Epithelial cell of proximal tubule (primary cell): ENCODE results near the gene SLC16A3. TPM values are rescaled to one million over a fixed set of nuclear protein-coding genes. Genes with fewer than 3 reads are reported as not detected.
A peak's percentile ranks its signal among the peaks of the same experiment; 100 is the strongest.

Experiments
- DNase-seq: peaks from one replicate; pipeline ENCODE4 v3.0.0-alpha.2; 2011; ENCODE audit warnings: low read depth
- H3K4me3 ChIP-seq: 2 replicates; pipeline ENCODE4 v1.5.1; 2011; ENCODE audit warnings: low read depth, mild to moderate bottlenecking, low read length
- total RNA-seq: library from RNA; depleted of rRNA; stranded (reverse); fragments of >200 nt; gene quantifications from 2 replicates; pipeline ENCODE4 v1.2.3, GENCODE V29; 2015
- TF ChIP-seq, protein P1 (sequence below): conservative IDR thresholded peaks from 2 replicates; pipeline ENCODE4 v1.5.1; 2012; ENCODE audit warnings: low read depth, mild to moderate bottlenecking, low read length

SLC16A3 gene
- total RNA-seq, 1 donor from 2014 or later, result 190 TPM

DNA sequence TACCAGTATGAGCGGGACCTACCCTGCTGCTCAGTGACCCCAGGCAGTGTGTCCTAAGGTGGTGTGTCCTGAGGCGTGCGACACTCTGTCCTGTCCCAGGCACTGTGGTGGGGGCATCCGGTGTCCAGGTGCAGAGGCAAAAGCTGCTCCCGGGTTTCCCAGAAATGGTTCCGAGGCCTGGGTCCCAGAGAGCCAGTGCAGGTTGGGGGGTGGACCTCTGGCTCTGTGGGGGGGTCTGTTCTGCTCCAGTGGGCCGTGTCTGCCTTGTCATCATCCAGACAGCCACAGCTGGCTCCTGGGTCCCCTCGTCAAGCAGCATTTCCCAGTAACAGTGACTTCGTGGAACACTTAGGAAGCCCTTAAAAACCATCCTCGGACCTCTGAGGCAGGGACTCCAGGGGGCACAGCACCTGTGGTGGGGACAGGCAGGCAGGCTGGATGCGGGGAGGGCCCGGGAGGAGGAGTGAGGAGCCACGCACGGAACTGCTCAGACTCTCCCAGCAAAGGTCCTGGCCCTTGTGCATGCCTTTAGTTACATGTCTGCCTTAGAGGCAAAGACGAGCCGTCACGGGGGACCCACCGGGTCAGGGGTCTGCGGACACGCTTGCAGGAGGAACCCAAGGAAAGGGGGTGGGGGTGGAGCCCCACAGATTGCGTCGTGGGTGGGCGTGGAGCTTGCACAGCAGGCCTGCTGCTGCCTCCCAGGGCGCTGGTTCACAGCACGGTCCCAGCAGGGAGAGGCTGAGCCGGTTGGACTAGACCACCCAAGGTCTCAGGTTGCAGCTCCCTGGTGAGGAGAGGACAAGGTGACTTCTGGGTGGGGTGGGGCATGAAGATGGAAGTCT is 5.6 kb downstream of the SLC16A3 start:
- peak overlapping the region; percentile 14 for H3K4me3 ChIP-seq
- DNase-seq, result no peak
- TF ChIP-seq, protein P1, sequence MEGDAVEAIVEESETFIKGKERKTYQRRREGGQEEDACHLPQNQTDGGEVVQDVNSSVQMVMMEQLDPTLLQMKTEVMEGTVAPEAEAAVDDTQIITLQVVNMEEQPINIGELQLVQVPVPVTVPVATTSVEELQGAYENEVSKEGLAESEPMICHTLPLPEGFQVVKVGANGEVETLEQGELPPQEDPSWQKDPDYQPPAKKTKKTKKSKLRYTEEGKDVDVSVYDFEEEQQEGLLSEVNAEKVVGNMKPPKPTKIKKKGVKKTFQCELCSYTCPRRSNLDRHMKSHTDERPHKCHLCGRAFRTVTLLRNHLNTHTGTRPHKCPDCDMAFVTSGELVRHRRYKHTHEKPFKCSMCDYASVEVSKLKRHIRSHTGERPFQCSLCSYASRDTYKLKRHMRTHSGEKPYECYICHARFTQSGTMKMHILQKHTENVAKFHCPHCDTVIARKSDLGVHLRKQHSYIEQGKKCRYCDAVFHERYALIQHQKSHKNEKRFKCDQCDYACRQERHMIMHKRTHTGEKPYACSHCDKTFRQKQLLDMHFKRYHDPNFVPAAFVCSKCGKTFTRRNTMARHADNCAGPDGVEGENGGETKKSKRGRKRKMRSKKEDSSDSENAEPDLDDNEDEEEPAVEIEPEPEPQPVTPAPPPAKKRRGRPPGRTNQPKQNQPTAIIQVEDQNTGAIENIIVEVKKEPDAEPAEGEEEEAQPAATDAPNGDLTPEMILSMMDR, result no peak

DNA sequence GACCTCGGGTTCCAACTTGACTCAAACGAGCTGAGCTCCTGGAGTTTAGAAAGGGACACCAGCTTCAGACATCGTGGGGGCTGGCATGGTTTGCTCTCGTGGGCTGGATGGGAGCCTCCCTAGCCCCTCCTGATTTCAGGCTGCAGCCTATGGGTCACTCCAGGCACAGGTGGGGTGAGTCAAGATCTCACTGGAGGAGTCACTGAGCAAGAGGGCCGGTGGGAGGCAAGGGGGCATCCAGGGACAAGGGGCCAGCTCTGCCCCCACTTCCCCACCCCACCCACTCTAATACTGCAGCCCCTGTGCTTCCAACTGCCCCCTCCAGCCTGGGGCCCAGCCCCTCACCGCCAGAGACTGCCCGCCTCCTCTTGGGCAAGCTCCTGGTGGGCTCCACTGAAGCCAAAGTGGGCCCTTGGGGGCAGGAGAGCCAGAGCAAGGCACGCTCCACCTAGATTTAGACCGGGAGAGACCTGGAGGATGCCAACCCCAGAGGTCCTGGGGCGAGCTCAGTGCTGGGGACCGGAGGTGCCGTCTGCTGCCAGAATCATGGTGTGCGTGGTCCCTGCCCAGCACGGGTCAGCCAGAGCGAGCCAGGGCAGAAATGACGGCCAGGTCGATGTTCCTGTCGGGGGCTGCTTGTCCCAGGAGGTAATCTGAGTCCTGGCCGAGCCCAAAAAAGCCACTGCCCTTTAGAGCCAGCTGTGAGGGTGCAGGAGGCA is 6.4 kb downstream of the SLC16A3 start:
- no peak overlapping the region for H3K4me3 ChIP-seq
- DNase-seq, result no peak
- TF ChIP-seq, protein P1, result no peak

DNA sequence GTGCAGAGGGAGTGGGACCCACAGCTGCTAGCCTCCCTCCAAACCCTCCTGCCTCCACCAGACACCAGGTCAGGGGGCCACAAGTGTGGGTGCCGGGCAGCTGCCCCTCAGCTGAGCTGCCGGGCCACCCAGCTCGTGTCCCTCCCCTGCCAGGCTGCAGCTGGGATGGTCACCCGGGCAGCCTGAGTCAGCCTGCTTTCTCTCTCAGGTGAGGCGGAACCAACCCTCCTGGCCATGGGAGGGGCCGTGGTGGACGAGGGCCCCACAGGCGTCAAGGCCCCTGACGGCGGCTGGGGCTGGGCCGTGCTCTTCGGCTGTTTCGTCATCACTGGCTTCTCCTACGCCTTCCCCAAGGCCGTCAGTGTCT is 6.9 kb downstream of the SLC16A3 start:
- TF ChIP-seq, protein P1, result no peak
- DNase-seq, result no peak
- no peak overlapping the region for H3K4me3 ChIP-seq

DNA sequence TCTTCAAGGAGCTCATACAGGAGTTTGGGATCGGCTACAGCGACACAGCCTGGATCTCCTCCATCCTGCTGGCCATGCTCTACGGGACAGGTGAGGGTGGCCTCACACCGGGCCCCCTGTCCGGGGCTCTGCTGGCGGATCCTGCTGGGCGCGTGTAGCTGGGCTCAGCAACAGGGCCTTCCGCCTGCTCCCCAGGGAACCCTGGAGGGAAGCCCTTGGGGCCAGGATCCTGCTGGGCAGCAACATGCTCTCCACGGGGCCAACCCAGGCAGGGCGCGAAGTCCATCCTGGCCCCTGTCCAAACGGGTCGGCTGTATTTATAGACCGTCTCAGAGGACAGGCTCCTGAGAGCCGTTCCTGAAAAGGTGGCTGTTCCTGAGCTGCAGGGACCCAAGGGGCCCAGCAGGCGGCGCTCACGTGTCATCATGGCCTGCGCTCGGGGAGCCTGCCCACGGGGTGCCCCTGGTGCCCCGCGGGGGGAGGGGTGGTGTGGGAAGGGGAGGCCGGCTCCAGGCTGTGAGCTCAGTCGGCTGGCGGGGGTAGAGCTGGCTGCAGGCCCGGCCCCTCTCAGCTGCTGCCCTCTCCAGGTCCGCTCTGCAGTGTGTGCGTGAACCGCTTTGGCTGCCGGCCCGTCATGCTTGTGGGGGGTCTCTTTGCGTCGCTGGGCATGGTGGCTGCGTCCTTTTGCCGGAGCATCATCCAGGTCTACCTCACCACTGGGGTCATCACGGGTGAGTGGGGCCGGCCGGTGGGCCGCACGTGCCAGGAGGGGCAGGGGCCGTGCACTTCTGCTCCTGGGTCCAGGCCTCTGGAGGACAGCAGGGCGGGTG is 7.5 kb downstream of the SLC16A3 start:
- no peak for DNase-seq
- TF ChIP-seq, protein P1, result peak; percentile 77
- no peak overlapping the region for H3K4me3 ChIP-seq

DNA sequence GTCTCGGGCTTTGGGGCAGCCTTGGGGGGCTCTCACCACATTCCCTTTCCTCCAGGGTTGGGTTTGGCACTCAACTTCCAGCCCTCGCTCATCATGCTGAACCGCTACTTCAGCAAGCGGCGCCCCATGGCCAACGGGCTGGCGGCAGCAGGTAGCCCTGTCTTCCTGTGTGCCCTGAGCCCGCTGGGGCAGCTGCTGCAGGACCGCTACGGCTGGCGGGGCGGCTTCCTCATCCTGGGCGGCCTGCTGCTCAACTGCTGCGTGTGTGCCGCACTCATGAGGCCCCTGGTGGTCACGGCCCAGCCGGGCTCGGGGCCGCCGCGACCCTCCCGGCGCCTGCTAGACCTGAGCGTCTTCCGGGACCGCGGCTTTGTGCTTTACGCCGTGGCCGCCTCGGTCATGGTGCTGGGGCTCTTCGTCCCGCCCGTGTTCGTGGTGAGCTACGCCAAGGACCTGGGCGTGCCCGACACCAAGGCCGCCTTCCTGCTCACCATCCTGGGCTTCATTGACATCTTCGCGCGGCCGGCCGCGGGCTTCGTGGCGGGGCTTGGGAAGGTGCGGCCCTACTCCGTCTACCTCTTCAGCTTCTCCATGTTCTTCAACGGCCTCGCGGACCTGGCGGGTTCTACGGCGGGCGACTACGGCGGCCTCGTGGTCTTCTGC is 8.4 kb downstream of the SLC16A3 start:
- no peak overlapping the region for H3K4me3 ChIP-seq
- no peak for DNase-seq
- TF ChIP-seq, protein P1, result no peak

DNA sequence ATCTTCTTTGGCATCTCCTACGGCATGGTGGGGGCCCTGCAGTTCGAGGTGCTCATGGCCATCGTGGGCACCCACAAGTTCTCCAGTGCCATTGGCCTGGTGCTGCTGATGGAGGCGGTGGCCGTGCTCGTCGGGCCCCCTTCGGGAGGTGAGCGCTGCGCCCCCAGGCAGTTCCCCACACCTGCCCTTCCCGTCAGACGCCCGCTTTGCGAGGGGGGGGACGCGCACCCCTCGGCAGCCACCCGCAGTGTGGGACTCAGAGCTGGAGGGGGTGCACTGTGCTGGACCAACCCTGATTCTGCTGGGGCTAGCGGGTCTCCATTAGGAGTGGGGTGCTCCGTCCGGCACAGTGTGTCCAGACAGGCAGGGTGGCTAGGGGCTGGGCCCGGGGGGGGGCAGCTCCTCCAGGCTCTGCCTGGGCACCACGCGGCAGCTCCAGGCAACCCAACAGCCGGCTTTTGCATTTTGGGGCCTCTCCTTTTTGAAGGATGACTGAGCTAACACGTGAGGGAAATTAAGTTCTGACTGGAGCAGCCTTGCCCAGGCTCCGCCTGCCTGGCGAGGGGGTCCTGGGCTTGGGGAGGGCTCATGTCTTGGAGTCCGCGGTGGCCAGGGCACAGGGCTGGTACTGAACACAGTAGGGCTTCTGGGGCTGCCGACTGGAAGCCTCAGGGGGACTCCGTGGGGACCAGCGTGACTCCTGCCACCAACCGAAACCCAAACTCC is 9.1 kb downstream of the SLC16A3 start:
- H3K4me3 ChIP-seq, result no peak overlapping the region
- TF ChIP-seq, protein P1, result no peak
- no peak for DNase-seq
